Fibroblast of upper back skin (primary cell): ENCODE results near the gene CCNQ.
A peak's percentile ranks its signal among the peaks of the same experiment; 100 is the strongest.

Source experiments
- DNase-seq: peaks from one replicate; pipeline ENCODE4 v3.0.0-alpha.2; 2013

The CCNQ gene

DNA sequence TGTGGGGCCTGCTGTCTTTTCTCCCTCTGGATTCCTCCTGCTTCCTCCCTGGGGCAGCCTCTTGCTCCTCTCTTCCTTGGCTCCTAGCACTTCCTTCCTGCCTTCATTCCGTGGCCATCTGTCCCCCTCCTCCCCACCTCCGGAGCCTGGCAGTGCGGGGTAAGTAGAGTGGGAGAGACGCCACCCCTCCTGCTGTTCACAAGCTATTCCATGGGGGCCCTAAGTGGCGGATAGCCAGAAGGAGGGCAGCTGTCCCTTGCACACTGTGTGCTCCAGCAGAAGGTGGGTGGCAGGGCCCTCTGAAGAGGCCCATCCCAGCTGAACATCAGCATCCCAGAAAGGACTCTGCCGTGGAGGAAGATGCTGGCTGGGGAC lies 27.4 kb downstream of the CCNQ start:
- DNase-seq: no peak

DNA sequence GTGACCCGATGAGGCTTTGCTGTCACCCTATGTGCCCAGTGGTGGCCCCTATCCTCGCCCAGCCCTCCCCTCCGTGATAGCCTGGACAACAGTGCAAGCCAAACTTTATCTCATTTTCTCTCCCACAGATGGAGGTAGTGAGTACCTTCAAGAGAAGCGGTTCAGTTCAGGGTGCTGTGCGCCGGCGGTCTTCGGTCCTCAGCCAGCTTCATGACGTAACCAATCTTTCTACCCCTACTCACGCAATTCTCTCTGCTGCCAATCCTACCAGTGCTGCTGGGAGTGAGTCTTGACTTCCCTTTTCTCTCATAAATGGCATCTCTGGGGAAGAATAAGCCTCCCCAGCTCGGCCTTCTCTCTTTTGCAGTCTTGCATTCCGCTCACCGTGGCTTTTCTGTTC lies 29.5 kb downstream of the CCNQ start:
- no peak for DNase-seq

DNA sequence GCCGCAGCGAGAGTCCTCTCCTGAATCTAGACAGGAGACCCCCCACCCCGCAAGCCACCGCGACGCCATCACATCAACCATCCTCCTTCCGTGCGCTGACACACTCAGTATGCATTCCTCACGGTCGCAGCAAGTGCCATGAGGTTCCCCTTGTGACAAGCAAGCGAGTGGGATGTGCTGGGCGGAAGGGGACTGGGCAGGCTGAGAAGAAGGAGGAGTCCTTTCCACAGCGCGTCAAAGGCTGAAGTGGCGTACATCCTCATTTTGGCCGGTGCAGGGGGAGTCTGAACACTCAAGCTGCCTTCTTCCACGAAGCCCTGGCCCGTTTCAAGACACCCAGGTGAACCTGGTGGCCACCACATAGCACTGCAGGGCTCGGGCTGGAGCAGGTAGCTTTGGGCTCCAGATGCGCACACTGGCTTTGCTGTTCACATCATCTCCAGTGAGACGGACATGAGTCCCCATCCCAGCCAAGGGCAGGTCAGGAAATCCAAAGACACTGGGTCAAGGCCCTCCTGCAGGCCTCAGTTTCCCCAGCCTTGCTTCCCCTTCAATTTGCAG lies 30.4 kb downstream of the CCNQ start:
- DNase-seq: no peak

DNA sequence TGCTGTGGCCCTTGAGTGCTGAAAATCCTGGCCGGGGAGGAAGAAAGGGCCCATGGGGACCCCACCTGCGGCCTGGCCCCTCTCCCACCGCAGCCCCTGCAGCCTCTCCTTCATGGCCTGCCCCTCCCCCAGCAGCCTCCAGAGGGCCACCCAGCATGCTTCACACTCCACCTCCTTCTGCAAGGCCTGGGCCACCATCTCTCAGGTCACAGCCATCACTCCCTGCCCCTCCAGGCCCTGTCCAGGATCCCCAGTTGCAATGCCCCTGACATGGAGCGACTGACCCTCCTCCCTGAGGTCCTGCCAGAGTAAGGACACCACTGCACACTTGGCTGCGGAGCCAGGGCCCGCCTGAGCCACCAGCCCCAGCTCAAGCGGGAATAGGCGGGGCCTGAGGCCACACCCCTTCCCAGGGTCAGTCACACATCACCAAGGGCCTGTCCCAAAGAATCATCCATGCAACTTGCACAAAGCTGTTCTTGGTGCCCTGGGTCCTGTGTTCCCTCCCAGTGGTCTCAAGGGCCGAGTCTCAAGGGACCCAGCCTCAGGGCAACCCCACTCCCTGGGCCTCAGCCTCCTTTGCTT lies 32.9 kb downstream of the CCNQ start:
- no peak for DNase-seq

DNA sequence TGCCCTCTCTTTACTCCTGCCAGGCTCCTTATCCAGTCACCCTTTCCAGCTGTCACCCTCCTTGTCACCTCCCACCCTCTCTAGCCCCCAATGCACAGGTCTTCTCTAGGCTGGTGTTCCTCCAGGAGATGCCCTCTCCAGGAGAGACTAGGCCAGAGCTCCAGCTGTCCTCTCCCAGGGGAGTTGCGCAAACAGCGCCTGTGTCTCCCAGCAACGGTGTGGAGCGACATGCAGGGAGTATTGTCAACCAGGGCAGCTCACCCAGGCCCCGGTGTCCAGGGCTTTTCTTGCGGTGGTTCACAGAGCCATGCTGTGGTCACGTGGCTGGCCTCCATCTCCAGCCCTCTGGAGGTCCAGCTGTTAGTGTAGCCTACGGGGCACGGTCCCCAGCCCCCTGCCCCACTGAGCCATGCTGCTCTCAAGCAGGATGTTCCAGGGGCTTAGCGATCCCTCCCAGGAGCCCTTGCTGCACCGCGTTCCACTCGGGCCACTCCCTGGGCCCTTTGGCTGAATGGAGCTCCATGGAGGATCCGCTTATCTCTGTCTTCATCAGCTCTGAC lies 34.8 kb downstream of the CCNQ start:
- DNase-seq: no peak

DNA sequence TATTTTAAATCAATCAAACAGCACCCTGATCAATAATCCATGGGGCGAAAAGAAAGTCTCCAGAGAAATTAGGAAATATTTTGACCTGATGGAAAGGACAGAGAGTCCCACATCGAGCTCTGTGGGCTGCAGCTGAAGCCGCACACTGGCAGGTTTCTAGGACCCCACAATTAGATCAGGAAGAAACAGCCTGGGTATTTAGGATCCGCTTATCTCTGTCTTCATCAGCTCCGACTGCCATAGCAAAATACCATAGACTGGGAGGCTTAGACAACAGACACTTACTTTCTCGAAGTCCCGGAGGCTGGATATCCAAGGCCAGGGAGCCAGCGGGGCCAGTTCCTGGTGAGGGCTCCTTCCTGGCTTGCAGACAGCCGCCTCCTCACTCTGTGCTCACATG lies 36.4 kb downstream of the CCNQ start:
- DNase-seq: no peak

DNA sequence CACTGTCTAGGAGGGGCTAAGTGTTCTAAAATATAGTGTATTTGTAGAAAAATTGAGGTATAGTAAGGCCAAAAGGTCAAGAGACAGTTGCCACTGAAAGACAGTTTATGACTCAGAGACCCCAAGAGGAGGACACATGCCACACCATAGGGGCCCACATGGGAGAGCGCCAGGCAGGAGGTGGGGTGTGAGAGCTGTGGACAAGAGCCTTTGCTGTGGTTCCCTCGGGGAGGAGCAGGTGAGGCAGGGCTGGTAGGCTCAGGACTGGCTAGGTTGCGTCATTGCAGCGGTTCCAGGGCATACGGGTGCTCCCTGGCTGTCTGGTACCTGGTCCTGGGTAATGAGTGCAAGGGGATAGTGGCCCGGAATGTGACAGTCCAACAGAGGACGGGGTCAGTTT lies 37.6 kb downstream of the CCNQ start:
- DNase-seq: no peak

DNA sequence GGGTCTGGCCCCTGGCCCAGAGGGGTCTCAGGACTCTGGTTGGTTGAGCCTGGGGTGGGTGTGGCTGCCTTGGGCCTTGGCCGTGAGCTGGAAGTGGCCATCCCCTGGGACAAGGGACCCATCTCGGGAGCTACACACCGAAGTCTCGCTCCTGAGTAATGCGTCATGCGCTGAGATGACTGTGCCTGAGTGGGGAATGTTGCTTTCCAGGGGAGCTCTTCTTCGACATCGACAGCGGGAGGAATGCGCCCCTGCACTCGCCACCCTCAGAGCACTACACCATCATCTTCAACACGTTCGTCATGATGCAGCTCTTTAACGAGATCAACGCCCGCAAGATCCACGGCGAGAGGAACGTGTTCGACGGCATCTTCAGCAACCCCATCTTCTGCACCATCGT lies 38.5 kb downstream of the CCNQ start:
- no peak for DNase-seq

DNA sequence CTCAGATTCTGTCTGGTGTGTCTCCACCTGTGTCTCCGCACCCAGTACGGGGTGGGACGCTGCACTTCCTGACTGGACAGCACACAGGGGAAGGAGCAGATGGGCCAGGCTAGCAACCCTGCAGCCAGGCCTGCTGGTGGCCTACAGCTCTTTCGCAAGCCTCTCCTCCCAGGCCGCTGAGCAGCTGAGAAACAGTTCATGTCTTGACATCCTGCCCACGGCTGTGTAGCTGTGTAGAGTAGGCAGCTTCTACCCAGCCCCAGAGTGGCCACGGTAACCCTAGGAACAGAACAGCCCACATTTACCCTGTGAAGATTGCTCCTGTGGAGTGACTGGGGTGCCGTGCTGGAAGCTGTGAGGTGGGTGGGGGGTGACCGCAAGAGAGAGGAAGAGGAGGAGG lies 38.9 kb downstream of the CCNQ start:
- no peak for DNase-seq

DNA sequence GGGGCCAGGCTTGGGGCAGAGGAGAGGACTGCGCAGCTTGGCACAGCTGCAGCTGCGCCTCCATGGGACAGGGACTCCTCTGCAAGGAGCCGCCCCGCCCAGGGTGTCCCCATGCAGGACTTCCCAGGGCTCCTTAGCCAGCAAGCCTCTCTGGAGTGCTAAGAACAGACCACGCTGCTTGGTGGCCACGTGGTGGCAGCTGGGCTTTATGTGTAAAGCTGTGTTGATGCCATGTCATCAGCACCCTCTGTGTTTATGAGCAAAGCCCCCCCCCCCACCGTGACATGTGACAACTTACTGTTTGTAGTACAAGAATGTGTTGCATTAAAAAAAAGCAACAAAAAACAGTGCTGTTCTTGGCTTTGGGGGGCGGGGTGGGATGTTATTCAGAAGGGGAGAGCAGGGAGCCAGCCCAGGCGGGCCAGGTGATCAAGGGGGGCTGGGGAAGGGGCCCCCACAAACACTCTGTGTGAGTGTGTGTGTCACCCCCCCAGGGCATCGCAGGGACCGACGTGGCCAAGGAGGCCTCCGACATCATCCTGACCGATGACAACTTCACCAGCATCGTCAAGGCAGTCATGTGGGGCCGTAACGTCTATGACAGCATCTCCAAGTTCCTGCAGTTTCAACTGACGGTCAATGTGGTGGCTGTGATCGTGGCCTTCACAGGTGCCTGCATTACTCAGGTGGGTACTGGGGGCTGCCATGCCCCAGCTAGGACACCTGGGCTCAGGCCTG lies 41.2 kb downstream of the CCNQ start:
- no peak for DNase-seq

DNA sequence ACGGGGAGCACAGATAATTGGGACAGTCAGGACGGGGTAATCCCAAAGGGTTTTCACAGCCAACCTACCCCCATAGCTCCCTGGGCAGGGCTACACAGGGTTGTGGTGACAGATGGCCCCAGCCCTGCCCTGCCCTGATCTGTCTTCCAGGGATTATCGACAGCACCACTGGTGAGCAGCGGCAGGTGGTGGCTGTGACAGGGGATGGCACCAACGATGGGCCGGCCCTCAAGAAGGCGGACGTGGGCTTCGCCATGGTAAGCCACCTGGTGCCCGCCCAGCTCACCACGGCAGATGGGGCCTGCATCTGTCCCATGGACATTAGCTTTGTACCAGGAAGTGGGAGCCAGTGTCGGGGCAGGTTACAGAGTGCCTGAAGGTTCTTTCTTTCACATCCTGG lies 42.2 kb downstream of the CCNQ start:
- DNase-seq: no peak

DNA sequence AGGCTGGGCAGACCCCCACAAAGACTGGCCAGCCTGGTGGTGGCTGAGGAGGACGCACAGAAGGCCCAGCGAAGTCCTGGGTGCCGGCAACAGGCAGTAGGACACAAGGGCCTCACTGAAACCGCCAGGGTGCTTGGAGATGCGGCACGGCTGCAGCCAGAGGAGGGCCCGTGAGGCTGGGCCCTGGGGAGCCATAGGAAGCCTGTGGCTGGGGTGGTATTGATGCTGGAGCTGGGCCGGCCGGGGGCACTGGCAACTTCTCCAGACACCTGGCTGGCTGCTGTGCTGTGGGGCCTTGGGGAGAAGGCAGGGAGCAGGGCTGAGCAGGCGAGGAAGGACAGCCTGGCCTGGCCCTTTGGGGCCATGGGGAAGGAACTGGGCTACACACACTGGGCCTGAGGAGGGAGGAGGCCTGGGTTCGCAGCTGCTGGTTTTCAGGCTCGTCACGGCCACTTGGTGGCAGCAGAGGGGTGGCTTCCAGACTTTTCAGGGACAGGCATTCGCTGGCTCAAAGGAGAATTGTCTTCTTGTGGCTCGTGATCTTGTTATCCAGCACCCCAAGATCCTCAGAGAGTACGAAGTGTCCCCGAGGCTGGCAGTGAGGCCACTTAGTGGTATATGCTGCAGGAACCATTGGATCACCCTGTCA lies 44.3 kb downstream of the CCNQ start:
- DNase-seq: peak; percentile 39

DNA sequence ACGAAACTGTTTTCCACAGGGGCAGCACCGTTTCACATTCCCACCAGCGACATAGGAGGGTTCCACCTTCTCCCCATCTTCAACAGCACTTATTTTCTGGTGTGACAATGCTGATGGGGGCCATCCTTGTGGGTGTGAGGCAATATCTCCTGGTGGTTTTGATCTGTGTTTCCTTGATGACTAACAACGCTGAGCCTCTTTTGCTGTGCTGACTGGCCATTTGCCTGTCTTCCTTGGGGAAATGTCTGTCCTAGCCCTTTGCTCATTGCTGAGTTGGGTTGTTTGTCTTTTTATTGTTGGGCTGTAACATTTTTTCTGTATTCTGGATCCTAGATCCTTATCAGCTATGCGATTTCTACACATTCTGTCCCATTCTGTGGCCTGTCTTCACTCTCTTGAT lies 47.8 kb downstream of the CCNQ start:
- peak; percentile 35 for DNase-seq

DNA sequence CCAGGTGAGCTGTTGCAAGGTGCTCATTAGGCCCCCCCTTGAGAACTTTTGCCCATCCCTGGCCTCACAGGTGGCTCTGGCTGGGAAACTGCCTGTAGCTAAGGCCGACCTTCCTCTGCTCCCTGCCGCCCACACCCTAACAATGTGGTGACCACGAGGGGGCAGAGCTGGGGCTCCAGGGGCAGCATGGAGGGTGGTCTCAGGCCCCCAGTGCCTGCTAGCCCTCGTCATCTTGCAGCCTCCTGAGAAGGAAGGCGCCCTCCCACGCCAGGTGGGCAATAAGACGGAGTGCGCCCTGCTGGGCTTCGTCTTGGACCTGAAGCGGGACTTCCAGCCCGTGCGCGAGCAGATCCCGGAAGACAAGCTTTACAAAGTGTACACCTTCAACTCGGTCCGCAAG lies 49.1 kb downstream of the CCNQ start:
- no peak for DNase-seq

DNA sequence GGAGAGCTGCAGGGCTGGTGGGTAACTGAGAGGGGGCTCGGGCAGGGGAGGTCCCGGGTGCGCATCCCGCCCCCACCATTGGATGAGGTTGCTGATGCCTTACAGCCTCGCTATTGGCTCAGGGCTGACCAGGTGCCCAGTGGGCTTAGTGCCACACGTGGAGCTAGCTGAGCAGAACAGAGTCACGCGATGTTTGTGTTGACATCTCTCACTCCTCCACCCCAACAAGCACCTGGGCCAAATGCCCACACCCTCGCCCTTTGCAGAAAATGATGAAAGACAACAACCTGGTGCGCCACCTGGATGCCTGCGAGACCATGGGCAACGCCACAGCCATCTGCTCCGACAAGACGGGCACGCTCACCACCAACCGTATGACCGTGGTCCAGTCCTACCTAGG lies 49.7 kb downstream of the CCNQ start:
- no peak for DNase-seq

DNA sequence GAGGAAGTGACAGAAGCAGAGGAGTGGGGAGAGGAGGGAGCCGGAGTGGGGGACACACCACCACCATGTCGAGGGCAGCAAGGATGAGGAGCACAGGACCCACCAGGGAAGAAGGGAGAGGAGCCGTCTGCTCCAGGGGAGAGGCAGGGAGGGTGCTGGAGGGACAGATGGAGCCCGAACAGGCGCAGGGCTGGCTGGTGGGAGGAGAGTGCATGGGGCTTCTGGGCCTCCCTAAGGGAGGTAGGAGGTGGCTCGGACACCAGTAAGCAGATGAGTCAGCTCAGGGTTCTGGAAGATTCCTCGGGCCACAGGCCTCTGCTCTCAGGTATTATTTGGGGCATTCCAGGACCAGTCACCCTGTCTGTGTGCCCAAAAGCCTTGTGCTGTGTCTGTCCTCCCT lies 51.7 kb downstream of the CCNQ start:
- no peak for DNase-seq

DNA sequence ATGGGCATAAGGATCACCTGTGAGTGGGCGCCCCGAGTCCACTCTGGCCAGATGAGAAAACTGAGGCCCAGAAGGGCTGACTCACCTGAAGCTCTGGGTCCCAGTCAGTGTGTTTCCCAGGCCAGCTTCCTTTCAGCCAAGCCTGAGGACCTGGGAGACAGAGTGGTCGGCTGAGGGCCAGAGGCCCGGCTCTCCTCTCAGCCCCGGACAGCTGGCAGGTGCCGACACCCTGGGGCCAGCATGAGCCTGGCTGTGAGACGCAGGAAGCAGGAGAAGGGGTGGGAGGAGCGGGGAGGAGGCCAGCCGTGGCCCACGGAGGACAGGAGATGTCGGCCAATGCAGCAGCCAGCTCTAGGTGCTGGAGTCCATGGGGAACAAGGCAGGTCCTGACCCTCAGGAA lies 52.6 kb downstream of the CCNQ start:
- no peak for DNase-seq

DNA sequence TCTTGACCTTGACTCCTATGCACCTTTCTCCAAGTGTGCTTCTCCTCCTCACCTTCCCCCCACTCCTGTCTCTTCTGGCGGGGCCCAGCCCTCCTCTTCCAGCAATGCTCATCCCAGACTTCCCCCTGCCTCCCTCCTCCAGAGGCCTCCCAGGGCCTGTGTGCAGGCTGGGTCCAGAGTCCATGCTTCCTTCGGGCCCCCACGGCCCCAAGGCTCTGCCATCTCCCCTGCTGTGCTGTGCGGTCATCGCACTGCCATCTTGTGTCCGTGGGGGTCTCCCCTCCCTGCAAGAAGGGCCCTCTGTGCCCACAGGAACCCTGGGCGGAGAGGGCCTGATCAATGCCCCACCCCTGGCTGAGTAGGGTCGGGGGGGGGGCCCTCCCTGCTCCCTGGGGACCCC lies 54.2 kb downstream of the CCNQ start:
- no peak for DNase-seq

DNA sequence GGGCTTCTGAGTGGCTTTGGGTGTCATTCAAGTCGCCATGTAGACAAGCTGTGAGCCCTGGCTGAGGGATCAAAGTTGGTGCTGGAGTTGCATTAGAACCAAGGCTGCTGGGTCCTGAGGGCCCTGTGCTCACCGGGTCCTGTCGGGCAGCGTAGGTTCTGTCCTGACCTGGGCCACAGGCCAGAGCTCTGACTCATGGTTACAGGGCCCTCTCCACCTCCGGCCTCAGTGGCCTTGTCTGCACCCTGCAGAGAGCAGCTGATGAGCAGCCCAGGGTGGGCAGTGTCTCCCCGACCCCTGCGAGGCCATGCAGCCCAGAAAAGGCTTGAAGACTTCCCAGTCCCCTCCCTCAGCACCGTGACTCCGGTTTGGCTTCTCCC lies 59.0 kb downstream of the CCNQ start:
- DNase-seq: no peak

DNA sequence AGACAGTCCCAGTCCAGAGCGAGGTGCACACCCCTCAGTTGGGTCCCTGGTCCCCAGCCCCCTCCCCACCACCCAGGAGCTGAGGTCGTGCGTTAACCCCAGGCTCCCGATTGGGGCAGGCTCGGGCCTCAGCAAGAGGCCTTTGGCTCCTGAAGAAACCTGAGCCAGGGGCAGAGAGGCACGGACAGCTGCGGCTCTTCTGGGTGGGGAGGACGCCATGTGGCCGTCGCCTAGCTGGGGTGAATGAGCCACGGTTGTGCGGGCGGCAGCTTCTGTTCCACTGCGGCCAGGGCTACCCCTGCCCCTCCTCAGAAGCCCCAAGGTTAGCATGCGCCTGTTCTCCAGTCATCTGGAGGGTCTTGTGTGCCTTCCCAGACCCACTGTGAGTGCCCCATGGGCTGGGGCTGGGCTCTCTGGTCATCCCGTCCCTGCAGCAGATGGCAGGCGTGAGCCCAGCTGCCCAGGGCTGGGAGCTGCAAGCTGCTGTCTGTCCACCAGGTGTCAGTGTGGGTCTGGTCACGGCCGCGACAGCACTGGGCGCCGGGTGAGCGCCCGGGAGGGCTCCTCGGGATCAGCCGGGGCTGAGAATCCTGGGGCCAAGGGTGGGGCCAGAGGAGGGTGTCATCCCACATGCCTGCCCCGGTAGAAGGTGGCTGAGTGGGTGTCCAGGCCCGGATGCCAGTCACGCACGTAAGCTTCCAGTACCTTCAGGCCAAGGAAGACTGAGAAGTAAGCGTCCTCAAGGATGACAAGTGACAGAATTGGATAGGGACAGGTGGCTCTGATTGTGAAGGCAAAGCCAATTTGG lies 59.6 kb downstream of the CCNQ start:
- DNase-seq: peak; percentile 43

DNA sequence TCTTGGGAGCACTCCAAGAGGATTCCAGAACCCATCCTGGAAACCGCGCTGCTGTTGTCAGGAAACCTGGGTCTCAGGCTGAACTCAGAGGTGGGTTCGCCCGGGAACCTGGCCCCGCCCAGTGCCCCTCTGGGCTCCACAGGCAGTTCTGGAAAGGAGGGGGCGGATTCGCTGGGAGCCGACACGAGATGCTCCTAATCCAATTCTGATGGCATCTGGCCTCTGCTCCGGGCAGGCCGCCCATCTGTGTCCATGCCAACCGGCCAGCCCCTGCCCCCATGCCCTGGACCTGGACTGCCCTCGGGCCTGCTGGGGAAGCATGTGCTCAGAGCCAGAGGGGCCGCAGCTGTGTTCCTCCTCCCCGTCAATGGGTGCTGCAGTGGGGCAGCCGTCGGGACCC lies 60.5 kb downstream of the CCNQ start:
- no peak for DNase-seq
